NCI-H2227 (cell line): ENCODE measurements around the gene RPEL1.
"Not testable (repeated sequence)": the region's sequence is repeated elsewhere in the genome, so short reads cannot be mapped to it uniquely, and the experiment has no call there.

ENCODE experiments used
- DNase-seq: peaks from one replicate; lab custom pipeline; 2025; ENCODE audit not compliant: unreplicated experiment; lab: John Stamatoyannopoulos, UW

The RPEL1 gene

GRCh38 chr10:103232772-103233488 lies 12.8 kb upstream of the RPEL1 start:
- no peak for DNase-seq

- no peak for DNase-seq
Observed at GRCh38 chr10:103235775-103236174, 9.9 kb upstream of the RPEL1 start.

DNA sequence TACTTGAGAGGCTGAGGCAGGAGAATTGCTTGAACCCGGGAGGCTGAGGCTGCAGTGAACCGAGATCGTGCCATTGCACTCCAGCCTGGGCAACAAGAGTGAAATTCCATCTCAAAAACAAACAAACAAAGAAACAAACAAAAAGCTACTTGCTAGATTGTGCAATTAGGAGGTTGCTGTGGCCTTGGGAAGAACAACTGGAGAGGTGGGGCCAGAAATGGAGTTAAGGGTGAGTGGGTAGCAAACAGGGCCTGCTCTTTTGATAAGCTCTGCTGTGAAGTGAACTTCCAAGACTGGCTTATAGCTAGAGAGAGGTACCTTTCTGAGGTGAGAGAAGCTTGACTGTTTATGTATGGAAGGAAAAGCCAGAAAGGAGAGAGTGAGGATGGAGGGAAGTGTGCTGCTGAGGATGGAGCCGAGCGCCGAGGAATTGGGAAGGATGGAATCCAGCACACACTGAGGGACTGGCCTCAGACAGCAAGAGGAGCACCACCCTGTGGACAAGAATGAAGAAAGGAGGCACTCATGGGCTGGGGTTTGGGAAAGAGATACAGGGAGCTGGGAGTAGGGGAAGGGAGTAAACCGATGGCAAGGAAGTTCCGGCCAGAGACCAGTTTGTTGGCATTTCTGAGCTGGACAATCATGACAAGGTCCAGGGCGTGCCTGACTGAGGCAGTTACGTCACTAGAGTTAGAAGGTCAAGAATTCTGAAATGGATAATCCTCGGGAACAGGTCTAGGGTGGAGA lies 7.0 kb upstream of the RPEL1 start:
- DNase-seq: no peak

DNA sequence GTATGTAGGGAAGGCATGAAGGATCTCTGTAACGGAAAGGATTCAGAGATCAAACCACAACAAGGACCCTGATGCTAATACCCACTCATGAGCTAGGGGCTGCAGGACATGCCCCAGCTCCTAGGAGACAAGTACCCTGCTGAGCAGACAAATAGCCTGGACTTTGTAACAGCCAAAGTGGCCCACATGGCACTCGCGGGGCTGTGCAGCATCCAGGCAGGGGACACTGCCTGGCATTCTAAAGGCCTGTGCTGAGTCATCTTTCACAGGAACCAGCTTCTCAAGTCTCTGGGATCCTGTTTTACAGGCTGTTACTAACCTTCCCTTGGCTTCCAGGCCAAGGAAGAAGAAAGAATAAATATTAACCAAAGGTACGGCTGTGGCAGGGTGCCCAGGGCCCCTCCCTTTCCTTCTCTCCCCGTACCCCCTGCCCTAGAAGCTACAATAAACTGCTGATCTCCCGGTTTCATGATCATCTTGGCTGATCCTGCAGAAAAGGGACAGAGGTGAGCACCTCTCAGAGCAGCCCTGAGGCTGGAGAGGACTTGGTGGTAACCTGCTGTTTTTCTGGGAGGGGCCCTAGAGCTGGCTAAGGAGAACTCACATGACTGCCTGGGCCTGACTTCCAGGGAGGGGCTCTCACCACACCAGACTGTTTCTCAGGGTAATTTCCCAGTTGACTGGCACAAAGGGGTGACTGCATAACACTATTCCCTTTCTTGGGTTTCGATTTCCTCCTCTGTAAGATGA lies 4.2 kb upstream of the RPEL1 start:
- DNase-seq: peak; percentile 5

DNA sequence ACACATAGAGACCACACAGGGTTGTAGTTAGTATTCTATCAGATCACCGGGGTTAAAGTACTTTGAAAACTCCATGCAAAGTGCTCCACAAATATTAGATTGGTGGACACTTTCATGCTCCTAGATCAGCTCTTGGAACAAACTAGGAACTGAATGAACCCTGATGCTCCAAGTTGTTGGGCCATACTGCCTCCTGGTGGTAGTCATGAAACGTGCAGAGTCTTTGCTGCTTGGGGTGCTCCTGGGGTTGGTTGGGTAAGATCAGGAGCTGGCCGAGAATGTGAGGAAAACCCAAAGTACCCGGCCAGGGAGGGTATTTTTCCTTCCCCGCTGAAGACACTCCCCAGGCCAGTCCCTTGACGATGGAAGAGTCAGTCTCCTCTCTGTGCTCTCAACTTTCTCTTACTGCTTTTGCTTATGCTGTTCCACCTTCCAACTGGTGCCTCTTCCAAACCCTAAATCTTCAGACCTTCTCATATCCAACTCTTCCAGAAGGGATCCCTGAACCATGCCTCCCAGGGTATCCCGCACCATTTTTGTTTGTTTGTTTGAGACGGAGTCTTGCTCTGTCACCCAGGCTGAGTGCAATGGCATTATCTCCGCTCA lies 918 bp upstream of the RPEL1 start:
- DNase-seq: peak; percentile 50

DNA sequence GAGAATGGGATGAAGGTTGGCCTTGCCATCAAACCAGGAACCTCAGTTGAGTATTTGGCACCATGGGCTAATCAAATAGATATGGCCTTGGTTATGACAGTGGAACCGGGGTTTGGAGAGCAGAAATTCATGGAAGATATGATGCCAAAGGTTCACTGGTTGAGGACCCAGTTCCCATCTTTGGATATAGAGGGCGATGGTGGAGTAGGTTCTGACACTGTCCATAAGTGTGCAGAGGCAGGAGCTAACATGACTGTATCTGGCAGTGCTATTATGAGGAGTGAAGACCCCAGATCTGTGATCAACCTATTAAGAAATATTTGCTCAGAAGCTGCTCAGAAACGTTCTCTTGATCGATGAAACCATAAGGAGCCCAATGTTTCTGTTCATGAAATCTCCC lies 637 bp downstream of the RPEL1 start:
- DNase-seq: no peak

GRCh38 chr10:103254113-103254512 lies 8.4 kb downstream of the RPEL1 start:
- no peak for DNase-seq

- DNase-seq: no peak
Observed at GRCh38 chr10:103254538-103255325, 9.0 kb downstream of the RPEL1 start.

DNA sequence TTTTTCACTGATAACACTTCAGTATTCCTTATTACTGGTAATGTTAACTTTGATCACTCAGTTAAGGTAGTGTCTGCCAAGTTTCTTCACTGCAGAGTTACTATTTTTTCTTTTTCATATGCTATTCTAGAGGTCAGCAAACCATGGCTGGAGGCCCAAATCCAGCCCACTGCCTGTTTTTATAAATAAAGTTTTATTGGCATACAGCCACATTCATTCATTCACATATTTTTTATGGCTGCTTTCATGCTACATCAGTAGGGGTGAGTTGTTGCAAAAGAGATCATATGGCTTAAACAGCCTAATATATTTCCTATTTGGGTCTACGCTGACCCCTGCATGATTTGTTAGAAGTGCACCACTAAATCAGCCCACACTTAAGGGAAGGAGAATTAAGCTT lies 10.9 kb downstream of the RPEL1 start:
- DNase-seq: no peak

DNA sequence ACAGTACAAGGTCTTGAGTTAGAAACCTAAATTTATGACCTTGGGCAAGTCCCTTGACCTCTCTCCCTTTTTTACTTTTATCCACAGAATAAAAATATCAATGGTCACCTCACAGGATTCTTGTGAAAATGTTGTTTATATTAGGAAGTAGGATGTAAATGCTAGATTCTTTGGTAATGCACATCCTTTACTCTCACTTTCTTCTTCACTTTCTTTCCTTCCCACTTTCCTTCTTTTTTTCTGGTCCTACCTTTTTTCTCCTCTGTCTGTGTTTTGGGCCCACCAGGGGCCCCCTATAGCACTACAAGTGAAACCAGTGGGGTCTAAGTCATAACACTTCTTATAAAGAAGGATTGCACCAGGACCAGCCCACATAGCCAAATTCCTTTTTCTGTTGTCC lies 12.1 kb downstream of the RPEL1 start:
- no peak for DNase-seq

DNA sequence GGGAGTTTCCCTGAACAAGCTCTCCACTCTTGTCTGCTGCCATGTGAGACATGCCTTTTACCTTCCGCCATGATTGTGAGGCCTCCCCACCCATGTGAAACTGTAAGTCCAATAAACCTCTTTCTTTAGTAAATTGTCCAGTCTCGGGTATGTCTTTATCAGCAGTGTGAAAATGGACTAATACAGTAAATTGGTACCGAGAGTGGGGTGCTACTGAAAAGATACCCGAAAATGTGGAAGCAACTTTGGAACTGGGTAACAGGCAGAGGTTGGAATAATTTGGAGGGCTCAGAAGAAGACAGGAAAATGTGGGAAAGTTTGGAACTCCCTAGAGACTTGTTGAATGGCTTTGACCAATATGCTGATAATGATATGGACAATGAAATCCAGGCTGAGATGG lies 13.2 kb downstream of the RPEL1 start:
- DNase-seq: not testable (repeated sequence)

DNA sequence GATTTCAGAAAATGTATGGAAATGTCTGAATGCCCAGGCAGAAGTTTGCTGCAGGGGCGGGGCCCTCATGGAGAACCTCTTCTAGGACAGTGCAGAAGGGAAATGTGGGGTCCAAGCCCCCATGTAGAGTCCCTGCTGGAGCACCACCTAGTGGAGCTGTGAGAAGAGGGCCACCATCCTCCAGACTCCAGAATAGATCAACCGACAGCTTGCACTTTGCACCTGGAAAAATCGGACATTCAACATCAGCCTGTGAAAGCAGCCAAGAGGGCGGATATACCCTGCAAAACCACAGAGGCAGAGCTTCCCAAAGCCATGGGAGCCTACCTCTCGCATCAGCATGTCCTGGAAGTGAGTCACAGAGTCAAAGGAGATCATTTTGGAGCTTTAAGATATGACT lies 14.3 kb downstream of the RPEL1 start:
- no peak for DNase-seq

GRCh38 chr10:103262229-103262628 lies 16.5 kb downstream of the RPEL1 start:
- no peak for DNase-seq

DNA sequence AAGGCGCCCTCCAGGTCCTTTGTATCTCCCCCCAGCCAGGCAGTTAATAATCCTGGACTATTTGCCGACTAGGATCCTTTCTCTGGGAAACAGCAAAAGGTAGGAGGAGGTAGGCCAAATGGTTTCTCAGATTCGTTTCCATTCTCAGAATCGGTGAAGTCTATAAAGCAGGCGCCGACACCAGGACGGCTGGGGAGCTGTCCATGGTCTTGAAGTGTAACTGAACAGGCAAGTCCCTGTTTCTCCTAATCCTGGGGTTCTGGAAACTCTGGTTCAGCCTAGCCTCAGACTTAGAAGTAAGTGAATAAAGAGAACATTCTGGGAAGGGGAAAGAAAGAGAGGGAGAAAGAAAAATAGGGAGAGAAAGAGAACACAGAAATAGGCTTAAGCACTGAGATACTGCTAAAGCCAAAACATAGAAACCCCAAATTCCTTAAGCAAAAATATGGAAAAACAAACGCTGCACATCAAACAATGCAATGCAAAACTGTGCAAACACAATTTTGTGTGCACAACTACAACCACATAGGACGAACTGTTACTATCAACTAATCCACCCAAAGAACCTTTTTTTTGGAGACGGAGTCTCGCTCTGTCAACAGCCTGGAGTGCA lies 20.1 kb downstream of the RPEL1 start:
- DNase-seq: no peak

- no peak for DNase-seq
Observed at GRCh38 chr10:103273041-103273441, 27.4 kb downstream of the RPEL1 start.

DNA sequence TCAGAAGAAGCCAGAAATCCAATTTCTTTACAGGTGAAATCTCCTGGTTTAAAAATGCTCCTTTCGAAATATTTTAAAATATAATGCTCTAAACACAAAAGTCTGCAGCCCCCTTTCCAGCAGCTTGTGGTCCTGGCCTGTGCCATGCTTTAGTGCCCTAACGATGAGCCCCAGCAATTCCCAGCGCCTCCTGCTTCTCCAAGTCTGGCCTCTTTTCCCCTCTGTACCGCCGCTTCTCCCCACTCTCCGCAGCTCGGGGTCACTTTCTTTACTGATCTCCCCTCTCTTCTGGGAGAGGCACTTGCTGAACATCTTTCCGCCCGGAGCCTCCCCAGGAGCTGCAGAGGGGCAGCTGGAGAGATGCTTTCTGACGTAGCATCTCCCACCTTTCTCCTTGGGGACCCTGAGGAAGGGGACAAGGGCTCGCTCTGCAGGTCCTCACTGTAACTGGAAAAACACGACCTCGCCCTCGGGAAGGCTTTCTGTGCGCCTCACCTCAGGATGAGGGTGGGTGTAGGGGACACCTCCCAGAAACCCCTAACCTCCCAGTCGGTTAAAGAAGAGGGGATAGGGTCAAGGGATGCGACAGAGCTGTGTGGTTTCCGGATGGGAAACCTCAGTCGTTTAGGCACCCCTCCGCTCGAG lies 30.7 kb downstream of the RPEL1 start:
- no peak for DNase-seq

DNA sequence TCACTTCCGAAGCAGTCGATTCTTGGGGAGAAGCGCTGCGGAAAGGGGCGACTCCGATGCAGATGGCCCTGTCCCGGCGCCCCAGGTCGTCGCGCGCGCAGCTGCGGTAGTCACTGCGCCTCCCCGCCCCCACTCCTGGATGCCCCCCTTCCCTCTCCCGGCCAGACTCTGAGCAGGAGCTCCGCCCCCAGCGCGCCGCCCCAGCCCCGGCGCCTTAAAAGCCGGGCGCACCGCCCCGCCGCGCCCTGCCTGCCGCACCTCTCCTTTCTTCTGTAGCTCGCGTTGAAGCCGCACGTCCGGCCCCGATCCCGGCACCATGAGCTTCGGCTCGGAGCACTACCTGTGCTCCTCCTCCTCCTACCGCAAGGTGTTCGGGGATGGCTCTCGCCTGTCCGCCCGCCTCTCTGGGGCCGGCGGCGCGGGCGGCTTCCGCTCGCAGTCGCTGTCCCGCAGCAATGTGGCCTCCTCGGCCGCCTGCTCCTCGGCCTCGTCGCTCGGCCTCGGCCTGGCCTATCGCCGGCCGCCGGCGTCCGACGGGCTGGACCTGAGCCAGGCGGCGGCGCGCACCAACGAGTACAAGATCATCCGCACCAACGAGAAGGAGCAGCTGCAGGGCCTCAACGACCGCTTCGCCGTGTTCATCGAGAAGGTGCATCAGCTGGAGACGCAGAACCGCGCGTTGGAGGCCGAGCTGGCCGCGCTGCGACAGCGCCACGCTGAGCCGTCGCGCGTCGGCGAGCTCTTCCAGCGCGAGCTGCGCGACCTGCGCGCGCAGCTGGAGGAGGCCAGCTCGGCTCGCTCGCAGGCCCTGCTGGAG lies 31.4 kb downstream of the RPEL1 start, which contains the start of gene INA:
Gene INA (plus strand): TSS at position 243 of the 817 bp plus-strand sequence. CDS start 74 bp downstream, at position 317.
- DNase-seq: peak; percentile 88

- peak; percentile 24 for DNase-seq
Observed at GRCh38 chr10:103277713-103278536, 32.2 kb downstream of the RPEL1 start.
